ENCODE data around the gene PUS10.

The PUS10 gene

GRCh38 chr2:61021228-61021660 is 3.2 kb upstream of the PUS10 start:
- no peak for DNase-seq (ENCODE audit: low read depth in 2 of 2)
- H3K4me3 ChIP-seq (replicated peaks in 1 of 2; ENCODE audit: low read depth in 2 of 2, low read length in 2 of 2): no peak overlapping the region
- TF ChIP-seq CTCF (IDR thresholded peaks at IDR 0.05; ENCODE audit: low read depth, low read length): no peak

- no peak for TF ChIP-seq CTCF (IDR thresholded peaks at IDR 0.05; ENCODE audit: low read depth, low read length)
These were observed 743 bp upstream of the PUS10 start for GRCh38 chr2:61018798-61019197.

GRCh38 chr2:61018318-61018755 is 282 bp upstream of the PUS10 start:
- TF ChIP-seq CTCF (IDR thresholded peaks at IDR 0.05; ENCODE audit: low read depth, low read length): no peak
- peak; percentile 68 to 73 for DNase-seq (ENCODE audit: low read depth in 2 of 2)
- H3K4me3 ChIP-seq (replicated peaks in 1 of 2; ENCODE audit: low read depth in 2 of 2, low read length in 2 of 2): peak overlapping the region; percentile 88 to 89

More at GRCh38 chr2:61018798-61019197, 743 bp upstream of the PUS10 start:
- peak overlapping the region; percentile 88 to 89 for H3K4me3 ChIP-seq (replicated peaks in 1 of 2; ENCODE audit: low read depth in 2 of 2, low read length in 2 of 2)
- DNase-seq (ENCODE audit: low read depth in 2 of 2): no peak

- DNase-seq (ENCODE audit: low read depth in 2 of 2): peak; percentile 66 to 83
- TF ChIP-seq CTCF (IDR thresholded peaks at IDR 0.05; ENCODE audit: low read depth, low read length): no peak
- peak overlapping the region; percentile 88 to 89 for H3K4me3 ChIP-seq (replicated peaks in 1 of 2; ENCODE audit: low read depth in 2 of 2, low read length in 2 of 2)
These were observed 976 bp downstream of the PUS10 start for GRCh38 chr2:61017003-61017555.

GRCh38 chr2:61016392-61017002 is 1.6 kb downstream of the PUS10 start:
- peak overlapping the region; percentile 88 to 89 for H3K4me3 ChIP-seq (replicated peaks in 1 of 2; ENCODE audit: low read depth in 2 of 2, low read length in 2 of 2)
- DNase-seq (ENCODE audit: low read depth in 2 of 2): no peak
- no peak for TF ChIP-seq CTCF (IDR thresholded peaks at IDR 0.05; ENCODE audit: low read depth, low read length)

GRCh38 chr2:61015976-61016375 is 2.1 kb downstream of the PUS10 start:
- no peak for TF ChIP-seq CTCF (IDR thresholded peaks at IDR 0.05; ENCODE audit: low read depth, low read length)
- no peak overlapping the region for H3K4me3 ChIP-seq (replicated peaks in 1 of 2; ENCODE audit: low read depth in 2 of 2, low read length in 2 of 2)
- DNase-seq (ENCODE audit: low read depth in 2 of 2): no peak
